ENCODE results near the gene TMEM150C.

- TF ChIP-seq POLR2A (IDR thresholded peaks at IDR 0.05; ENCODE audit: low read depth, low read length): no peak
- TF ChIP-seq SMC3 (IDR thresholded peaks at IDR 0.05; ENCODE audit: low read depth, low read length): no peak
Measured at GRCh38 chr4:82473621-82474164, 88.1 kb downstream of the TMEM150C start.
